Right lobe of liver (tissue), 4 donors: ENCODE data around the gene FAM180B.

Experiments
- POLR2A ChIP-seq: fragments of 450-650 bp; IDR thresholded peaks from one replicate; pipeline ENCODE4 v1.6.1; 2017; ENCODE audit warnings: antibody characterized with exemption, mild to moderate bottlenecking
- TF ChIP-seq, protein P1 (sequence below), 4 donors: fragments of 200-600 bp in 3 of 4; fragments of 450-650 bp in 1 of 4; IDR thresholded peaks; one replicate each; pipeline versions ENCODE4 v1.5.1 to v1.8.0; 2016 to 2022; ENCODE audit warnings: antibody characterized with exemption in 4 of 4, mild to moderate bottlenecking in 2 of 4
- donor health status: DM: no; HTN: no; CAD: no.
- donor health status: DM: no; HTN: no; CAD: no.
- donor health status: DM: no; HTN: yes; CAD: no.

DNA sequence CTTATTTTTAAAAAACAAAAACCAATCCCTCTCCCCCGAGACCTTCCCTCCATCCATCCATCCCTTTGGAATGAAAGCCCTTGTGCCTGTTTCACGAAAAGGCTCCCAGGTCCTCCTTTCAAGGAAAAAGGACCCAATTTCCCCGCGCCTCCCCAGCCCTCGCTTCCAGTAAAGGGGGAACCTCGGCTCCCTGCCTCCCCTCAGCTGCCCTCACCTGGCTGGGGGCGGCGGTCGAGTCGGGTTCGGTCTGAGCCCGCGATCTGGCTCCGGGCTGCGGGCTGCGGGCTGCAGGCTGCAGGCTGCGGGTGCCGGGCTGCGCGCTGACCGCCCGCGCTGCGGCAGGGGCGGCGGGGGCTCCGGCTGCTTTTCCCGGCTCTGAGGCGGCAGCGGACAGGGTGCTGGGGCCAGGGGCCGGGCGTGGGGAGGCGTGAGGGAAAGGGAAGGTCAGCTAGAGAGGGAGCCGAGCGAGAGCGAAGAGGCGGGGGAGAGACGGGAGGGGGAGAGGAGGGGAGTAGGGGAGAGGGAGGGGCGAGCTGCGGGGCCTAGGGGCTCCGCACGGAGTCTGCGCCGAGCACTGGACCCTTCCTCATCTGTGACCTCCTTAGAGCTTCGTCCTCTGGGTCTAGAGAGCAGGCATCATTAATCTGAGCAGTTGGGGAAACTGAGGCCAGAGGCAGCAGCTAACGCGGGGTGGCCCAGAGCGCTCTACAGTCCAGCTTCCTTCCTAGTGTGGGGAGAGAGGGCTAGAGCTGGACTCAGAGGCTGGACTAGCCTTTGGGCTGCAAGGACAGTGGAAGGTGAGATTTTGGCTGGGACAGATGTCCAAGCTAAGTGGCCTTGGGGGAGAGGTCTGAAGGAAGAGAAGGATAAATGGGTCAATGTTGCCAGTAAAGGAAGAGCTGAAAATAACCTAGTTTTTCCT is 7.7 kb downstream of the FAM180B start, which contains the start of gene C1QTNF4:
- TF ChIP-seq, protein P1, sequence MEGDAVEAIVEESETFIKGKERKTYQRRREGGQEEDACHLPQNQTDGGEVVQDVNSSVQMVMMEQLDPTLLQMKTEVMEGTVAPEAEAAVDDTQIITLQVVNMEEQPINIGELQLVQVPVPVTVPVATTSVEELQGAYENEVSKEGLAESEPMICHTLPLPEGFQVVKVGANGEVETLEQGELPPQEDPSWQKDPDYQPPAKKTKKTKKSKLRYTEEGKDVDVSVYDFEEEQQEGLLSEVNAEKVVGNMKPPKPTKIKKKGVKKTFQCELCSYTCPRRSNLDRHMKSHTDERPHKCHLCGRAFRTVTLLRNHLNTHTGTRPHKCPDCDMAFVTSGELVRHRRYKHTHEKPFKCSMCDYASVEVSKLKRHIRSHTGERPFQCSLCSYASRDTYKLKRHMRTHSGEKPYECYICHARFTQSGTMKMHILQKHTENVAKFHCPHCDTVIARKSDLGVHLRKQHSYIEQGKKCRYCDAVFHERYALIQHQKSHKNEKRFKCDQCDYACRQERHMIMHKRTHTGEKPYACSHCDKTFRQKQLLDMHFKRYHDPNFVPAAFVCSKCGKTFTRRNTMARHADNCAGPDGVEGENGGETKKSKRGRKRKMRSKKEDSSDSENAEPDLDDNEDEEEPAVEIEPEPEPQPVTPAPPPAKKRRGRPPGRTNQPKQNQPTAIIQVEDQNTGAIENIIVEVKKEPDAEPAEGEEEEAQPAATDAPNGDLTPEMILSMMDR (IDR thresholded peaks at IDR 0.05): no peak
- no peak for TF ChIP-seq POLR2A
